SU-DHL-6 (cell line): ENCODE results near the gene SLC6A4.

ENCODE experiments used
- CTCF ChIP-seq: fragments of 200-600 bp; sonication (generic); IDR thresholded peaks from one replicate; pipeline ENCODE4 v1.5.1; 2017; ENCODE audit warnings: antibody characterized with exemption, mild to moderate bottlenecking, low read length, moderate library complexity; ENCODE audit not compliant: insufficient read depth, poor library complexity, severe bottlenecking
- EZH2phosphoT487 ChIP-seq: fragments of 200-600 bp; sonication (generic), shearing (Covaris generic); conservative IDR thresholded peaks from 2 replicates; pipeline ENCODE4 v1.6.1; 2018; ENCODE audit warnings: mild to moderate bottlenecking, antibody characterized with exemption, low read length, moderate library complexity, mixed read lengths

- no peak for TF ChIP-seq CTCF
- TF ChIP-seq EZH2phosphoT487, result no peak
These were observed 73.9 kb downstream of the SLC6A4 start for GRCh38 chr17:30161601-30162000.
